DMS114 treated with DMSO at 0.1 percent for 48 hours (cell line): ENCODE data around the gene CORT.
A peak's percentile ranks its signal among the peaks of the same experiment; 100 is the strongest.
"Not testable (repeated sequence)": the region's sequence is repeated elsewhere in the genome, so short reads cannot be mapped to it uniquely, and the experiment has no call there.

Experiments
- DNase-seq: peaks from one replicate; lab custom pipeline; 2025; ENCODE audit not compliant: unreplicated experiment; lab: John Stamatoyannopoulos, UW

The CORT gene

GRCh38 chr1:10437052-10437451 lies 12.8 kb upstream of the CORT start:
- DNase-seq = no peak

GRCh38 chr1:10438677-10439163 lies 11.1 kb upstream of the CORT start:
- DNase-seq = no peak

GRCh38 chr1:10440305-10440704 lies 9.5 kb upstream of the CORT start:
- DNase-seq = no peak

- no peak for DNase-seq
Observed at GRCh38 chr1:10440794-10441193, 9.0 kb upstream of the CORT start.

GRCh38 chr1:10444248-10444647 lies 5.6 kb upstream of the CORT start:
- no peak for DNase-seq

GRCh38 chr1:10444795-10445397 lies 4.9 kb upstream of the CORT start:
- DNase-seq = no peak

- DNase-seq = no peak
Observed at GRCh38 chr1:10446790-10447422, 2.9 kb upstream of the CORT start.

- no peak for DNase-seq
Observed at GRCh38 chr1:10450156-10450814, 454 bp downstream of the CORT start.

GRCh38 chr1:10450836-10451235 lies 1.0 kb downstream of the CORT start:
- no peak for DNase-seq

GRCh38 chr1:10451287-10451686 lies 1.5 kb downstream of the CORT start:
- no peak for DNase-seq

- DNase-seq = no peak
Observed at GRCh38 chr1:10456048-10456447, 6.2 kb downstream of the CORT start.

- no peak for DNase-seq
Observed at GRCh38 chr1:10456661-10457060, 6.8 kb downstream of the CORT start.

GRCh38 chr1:10457462-10457861 lies 7.6 kb downstream of the CORT start:
- DNase-seq = not testable (repeated sequence)

- no peak for DNase-seq
Observed at GRCh38 chr1:10457875-10458274, 8.0 kb downstream of the CORT start.

- DNase-seq = no peak
Observed at GRCh38 chr1:10459184-10459583, 9.4 kb downstream of the CORT start.

- no peak for DNase-seq
Observed at GRCh38 chr1:10467078-10467477, 17.2 kb downstream of the CORT start.

GRCh38 chr1:10470043-10470442 lies 20.2 kb downstream of the CORT start:
- no peak for DNase-seq

- DNase-seq = no peak
Observed at GRCh38 chr1:10471411-10472219, 21.8 kb downstream of the CORT start.

GRCh38 chr1:10472220-10473144 lies 22.7 kb downstream of the CORT start, which contains the start of gene DFFA:
TSS of gene DFFA (minus strand) at chr1:10472529. CDS start at chr1:10472458, 71 bp downstream.
- peak; percentile 99 for DNase-seq

GRCh38 chr1:10473145-10473765 lies 23.4 kb downstream of the CORT start:
- no peak for DNase-seq
